Measurements from ENCODE around the gene SMYD3.

The SMYD3 gene

GRCh38 chr1:246506674-246507481 is at the start of gene SMYD3:
TSS of gene SMYD3 (minus strand) at chr1:246507279.
- TF ChIP-seq, protein P1, sequence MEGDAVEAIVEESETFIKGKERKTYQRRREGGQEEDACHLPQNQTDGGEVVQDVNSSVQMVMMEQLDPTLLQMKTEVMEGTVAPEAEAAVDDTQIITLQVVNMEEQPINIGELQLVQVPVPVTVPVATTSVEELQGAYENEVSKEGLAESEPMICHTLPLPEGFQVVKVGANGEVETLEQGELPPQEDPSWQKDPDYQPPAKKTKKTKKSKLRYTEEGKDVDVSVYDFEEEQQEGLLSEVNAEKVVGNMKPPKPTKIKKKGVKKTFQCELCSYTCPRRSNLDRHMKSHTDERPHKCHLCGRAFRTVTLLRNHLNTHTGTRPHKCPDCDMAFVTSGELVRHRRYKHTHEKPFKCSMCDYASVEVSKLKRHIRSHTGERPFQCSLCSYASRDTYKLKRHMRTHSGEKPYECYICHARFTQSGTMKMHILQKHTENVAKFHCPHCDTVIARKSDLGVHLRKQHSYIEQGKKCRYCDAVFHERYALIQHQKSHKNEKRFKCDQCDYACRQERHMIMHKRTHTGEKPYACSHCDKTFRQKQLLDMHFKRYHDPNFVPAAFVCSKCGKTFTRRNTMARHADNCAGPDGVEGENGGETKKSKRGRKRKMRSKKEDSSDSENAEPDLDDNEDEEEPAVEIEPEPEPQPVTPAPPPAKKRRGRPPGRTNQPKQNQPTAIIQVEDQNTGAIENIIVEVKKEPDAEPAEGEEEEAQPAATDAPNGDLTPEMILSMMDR (IDR thresholded peaks at IDR 0.05; ENCODE audit: insufficient read depth, low read length, poor library complexity, severe bottlenecking) = peak; percentile 20
- Histone ChIP-seq H3K4me3 (replicated peaks; ENCODE audit: low read depth, low read length) (peak within 1 kb of the TSS; percentile 78), H3K36me3 (ENCODE audit: control insufficient read depth, insufficient read depth, low read length) (no peaks in the 10 kb centered on the region), H3K27me3 (replicated peaks; ENCODE audit: control insufficient read depth, insufficient read depth, low read length) (no peaks in the 10 kb centered on the region)
- DNase-seq (ENCODE audit: extremely low read depth, insufficient read length) = peak; percentile 90

DNA sequence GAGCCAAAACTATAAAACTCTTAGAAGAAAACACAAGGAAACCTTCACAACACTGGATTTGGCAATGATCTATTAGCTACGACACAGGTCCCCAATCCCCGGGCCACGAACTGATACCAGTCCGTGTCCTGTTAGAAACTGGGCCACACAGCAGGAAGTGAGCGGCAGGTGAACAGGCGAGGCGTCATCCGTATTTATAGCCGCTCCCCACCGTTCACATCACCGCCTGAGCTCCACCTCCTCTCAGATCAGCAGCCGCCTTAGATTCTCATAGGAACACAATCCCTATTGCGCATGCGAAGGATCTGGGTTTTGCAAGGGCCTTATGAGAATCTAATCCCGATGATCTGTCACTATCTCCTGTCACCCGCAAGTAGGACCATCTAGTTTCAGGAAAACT is 47.1 kb upstream of the SMYD3 start:
- no peaks in the 10 kb centered on the region for H3K27me3 ChIP-seq (replicated peaks; ENCODE audit: control insufficient read depth, insufficient read depth, low read length)
- no peak overlapping the region for H3K4me3 ChIP-seq (replicated peaks; ENCODE audit: low read depth, low read length)
- TF ChIP-seq, protein P1 (IDR thresholded peaks at IDR 0.05; ENCODE audit: insufficient read depth, low read length, poor library complexity, severe bottlenecking) = no peak
- H3K36me3 ChIP-seq (ENCODE audit: control insufficient read depth, insufficient read depth, low read length) = peaks cover 15% of the 10 kb centered on the region
- no peak for DNase-seq (ENCODE audit: extremely low read depth, insufficient read length)

DNA sequence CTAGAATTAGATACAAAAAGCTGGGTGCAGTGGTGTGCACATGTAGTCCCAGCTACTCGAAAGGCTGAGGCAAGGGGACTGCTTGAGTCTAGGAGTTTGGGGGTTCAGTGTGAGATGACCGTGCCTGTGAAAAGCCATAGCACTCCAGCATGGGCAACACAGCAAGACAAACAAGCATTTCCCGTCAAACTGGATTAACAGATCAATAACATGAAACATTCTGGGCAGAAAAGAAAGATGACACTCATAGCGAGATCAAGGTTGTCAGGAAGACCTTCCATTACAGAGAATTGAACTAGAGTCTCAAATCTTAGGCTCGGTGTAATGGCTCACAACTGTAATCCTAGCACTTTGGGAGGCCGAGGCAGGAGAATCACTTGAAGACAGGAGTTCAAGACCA is 45.0 kb upstream of the SMYD3 start:
- TF ChIP-seq, protein P1 (IDR thresholded peaks at IDR 0.05; ENCODE audit: insufficient read depth, low read length, poor library complexity, severe bottlenecking) = no peak
- Histone ChIP-seq H3K27me3 (replicated peaks; ENCODE audit: control insufficient read depth, insufficient read depth, low read length) (no peaks in the 10 kb centered on the region), H3K36me3 (ENCODE audit: control insufficient read depth, insufficient read depth, low read length) (peaks cover 15% of the 10 kb centered on the region), H3K4me3 (replicated peaks; ENCODE audit: low read depth, low read length) (no peak overlapping the region)
- no peak for DNase-seq (ENCODE audit: extremely low read depth, insufficient read length)

GRCh38 chr1:246550402-246550801 is 43.3 kb upstream of the SMYD3 start:
- TF ChIP-seq, protein P1 (IDR thresholded peaks at IDR 0.05; ENCODE audit: insufficient read depth, low read length, poor library complexity, severe bottlenecking) = no peak
- H3K27me3 ChIP-seq (replicated peaks; ENCODE audit: control insufficient read depth, insufficient read depth, low read length) = no peaks in the 10 kb centered on the region
- H3K4me3 ChIP-seq (replicated peaks; ENCODE audit: low read depth, low read length) = no peak overlapping the region
- DNase-seq (ENCODE audit: extremely low read depth, insufficient read length) = no peak
- H3K36me3 ChIP-seq (ENCODE audit: control insufficient read depth, insufficient read depth, low read length) = peaks cover 15% of the 10 kb centered on the region

DNA sequence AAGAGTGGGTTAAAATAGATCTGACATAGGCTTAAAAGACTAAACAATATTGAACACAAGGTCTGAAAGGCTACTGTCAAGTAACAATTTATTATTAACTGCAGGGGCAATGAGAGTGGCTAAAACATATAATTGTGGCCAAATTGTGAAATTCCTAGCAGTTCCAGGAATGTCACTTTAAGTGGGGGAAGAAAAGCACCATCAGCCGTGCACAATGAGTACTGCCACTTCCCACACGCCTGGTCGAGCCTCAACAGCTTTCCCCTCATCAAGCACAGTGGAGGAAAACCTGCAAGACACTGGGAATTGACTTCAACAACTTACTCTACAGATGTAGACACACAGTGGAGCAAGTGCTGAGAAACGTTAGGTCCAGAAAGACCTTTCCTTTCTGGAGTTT is 42.6 kb upstream of the SMYD3 start:
- TF ChIP-seq, protein P1 (IDR thresholded peaks at IDR 0.05; ENCODE audit: insufficient read depth, low read length, poor library complexity, severe bottlenecking) = no peak
- Histone ChIP-seq H3K27me3 (replicated peaks; ENCODE audit: control insufficient read depth, insufficient read depth, low read length) (no peaks in the 10 kb centered on the region), H3K4me3 (replicated peaks; ENCODE audit: low read depth, low read length) (no peak overlapping the region), H3K36me3 (ENCODE audit: control insufficient read depth, insufficient read depth, low read length) (peaks cover 13% of the 10 kb centered on the region)
- no peak for DNase-seq (ENCODE audit: extremely low read depth, insufficient read length)

All from GM06990 (cell line).